Ishikawa (cell line): ENCODE results near the gene MAK.
A peak's percentile ranks its signal among the peaks of the same experiment; 100 is the strongest.

ENCODE experiments used
- CEBPB ChIP-seq: IDR thresholded peaks from 2 replicates; pipeline ENCODE4 v1.6.1; 2012
- CREB1 ChIP-seq: IDR thresholded peaks from 2 replicates; pipeline ENCODE4 v1.6.1; 2012; ENCODE audit warnings: low read depth
- EGR1 ChIP-seq: IDR thresholded peaks from 2 replicates; pipeline ENCODE4 v1.6.1; 2012
- EP300 ChIP-seq: IDR thresholded peaks from 2 replicates; pipeline ENCODE4 v1.6.1; 2012; ENCODE audit warnings: borderline replicate concordance
- FOXM1 ChIP-seq: IDR thresholded peaks from 2 replicates; pipeline ENCODE4 v1.6.1; 2012; ENCODE audit warnings: low read depth, borderline replicate concordance
- MAX ChIP-seq: IDR thresholded peaks from 2 replicates; pipeline ENCODE4 v1.6.1; 2012
- NFIC ChIP-seq: IDR thresholded peaks from 2 replicates; pipeline ENCODE4 v1.6.1; 2012
- RAD21 ChIP-seq: IDR thresholded peaks from 2 replicates; pipeline ENCODE4 v1.6.1; 2012; ENCODE audit warnings: low read depth
- REST ChIP-seq: IDR thresholded peaks from 2 replicates; pipeline ENCODE4 v1.6.1; 2012; ENCODE audit warnings: low read depth, mild to moderate bottlenecking
- TAF1 ChIP-seq: IDR thresholded peaks from 2 replicates; pipeline ENCODE4 v1.6.1; 2012; ENCODE audit warnings: low read depth, mild to moderate bottlenecking
- TCF12 ChIP-seq: IDR thresholded peaks from 2 replicates; pipeline ENCODE4 v1.6.1; 2012; ENCODE audit warnings: low read depth
- TEAD4 ChIP-seq: IDR thresholded peaks from 2 replicates; pipeline ENCODE4 v1.6.1; 2012
- YY1 ChIP-seq: IDR thresholded peaks from 2 replicates; pipeline ENCODE4 v1.6.1; 2012; ENCODE audit warnings: low read depth
- ZBTB7A ChIP-seq: IDR thresholded peaks from 2 replicates; pipeline ENCODE4 v1.6.1; 2012; ENCODE audit warnings: low read depth
- TF ChIP-seq, protein P1 (sequence below): IDR thresholded peaks from 2 replicates; pipeline ENCODE4 v1.6.1; 2012

Gene MAK

DNA sequence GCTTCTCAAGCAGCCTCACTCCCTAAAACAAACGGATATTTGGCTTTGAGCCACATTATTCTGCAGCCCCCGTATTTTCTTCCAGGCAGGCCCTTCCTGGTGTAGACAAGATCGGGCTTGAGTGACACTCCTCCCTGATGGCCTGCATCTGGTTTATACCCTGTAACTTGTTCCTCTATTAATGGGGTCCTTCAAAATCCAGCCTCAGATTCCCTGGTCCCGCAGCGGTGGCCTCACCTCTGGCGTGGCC lies 115.8 kb downstream of the MAK start:
- TF ChIP-seq MAX = peak; percentile 90; the same call in 1 of the 2 replicates
- TF ChIP-seq NFIC = peak; percentile 59; the same call in 1 of the 2 replicates
- TF ChIP-seq, protein P1, sequence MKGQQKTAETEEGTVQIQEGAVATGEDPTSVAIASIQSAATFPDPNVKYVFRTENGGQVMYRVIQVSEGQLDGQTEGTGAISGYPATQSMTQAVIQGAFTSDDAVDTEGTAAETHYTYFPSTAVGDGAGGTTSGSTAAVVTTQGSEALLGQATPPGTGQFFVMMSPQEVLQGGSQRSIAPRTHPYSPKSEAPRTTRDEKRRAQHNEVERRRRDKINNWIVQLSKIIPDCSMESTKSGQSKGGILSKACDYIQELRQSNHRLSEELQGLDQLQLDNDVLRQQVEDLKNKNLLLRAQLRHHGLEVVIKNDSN = no peak
- no peak for TF ChIP-seq REST
- TF ChIP-seq CREB1 = no peak

DNA sequence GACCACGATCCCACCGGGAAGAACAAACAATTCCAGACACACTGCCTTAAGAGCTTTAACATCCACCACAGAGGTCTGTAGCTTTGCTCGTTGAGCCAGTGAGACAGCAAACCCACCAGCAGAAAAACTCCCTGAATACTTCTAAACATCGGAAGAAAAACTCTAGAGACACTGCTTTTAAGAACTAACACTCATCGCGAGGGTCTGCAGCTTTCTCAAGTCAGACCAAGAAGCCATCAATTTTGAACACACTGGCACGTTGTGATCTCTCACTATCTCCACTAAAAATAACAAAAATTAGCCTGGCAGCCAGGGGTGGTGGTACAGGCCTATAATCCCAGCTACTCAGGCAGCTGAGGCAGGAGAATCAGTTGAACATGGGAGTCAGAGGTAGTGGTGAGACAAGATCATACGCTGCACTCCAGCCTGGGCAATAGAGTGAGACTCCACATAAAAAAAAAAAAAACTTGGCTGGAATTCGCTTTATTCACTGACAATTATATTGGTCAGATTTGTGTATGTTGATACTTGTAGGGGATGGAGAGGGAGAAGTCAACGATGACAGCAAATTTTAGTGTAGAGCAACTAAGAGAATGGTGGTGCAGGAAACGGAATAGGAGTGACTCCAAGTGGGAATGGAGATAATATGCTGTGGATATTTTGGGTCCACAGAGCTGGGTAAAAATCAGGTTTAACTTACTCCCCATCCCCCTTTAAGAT lies 116.3 kb downstream of the MAK start:
- TF ChIP-seq, protein P1 = no peak
- TF ChIP-seq CREB1 (no peak), MAX (no peak), EGR1 (no peak), TEAD4 (no peak), ZBTB7A (no peak), NFIC (no peak), CEBPB (no peak), TCF12 (no peak), FOXM1 (no peak), YY1 (no peak), EP300 (no peak)

DNA sequence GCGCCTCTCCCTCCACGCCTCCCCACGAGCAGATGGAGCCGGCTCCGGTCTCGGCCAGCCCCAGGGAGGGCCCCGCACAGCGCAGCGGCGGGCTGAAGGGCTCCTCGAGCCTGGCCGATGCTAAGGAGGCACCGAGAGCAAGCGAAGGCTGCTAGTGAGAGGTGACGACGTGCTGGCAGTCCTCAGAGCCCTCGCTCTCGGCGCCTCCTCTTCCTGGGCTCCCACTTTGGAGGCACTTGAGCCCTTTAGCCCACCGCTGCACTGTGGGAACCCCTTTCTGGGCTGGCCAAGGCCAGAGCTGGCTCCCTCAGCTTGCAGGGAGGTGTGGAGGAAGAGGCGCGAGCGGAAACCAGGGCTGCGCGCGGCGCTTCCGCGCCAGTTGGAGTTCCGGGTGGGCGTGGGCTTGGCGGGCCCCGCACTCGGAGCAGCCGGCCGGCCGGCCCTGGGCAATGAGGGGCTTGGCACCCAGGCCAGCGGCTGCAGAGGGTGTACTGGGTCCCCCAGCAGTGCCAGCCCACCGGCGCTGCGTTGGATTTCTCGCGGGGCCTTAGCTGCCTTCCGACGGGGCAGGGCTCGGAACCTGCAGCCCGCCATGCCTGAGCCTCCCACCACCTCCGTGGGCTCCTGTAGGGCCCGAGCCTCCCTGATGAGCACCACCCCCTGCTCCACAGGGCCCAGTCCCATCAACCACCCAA lies 117.9 kb downstream of the MAK start:
- TF ChIP-seq, protein P1 = no peak
- TF ChIP-seq EP300 = no peak
- no peak for TF ChIP-seq EGR1
- no peak for TF ChIP-seq TEAD4
- TF ChIP-seq MAX = no peak
- TF ChIP-seq ZBTB7A = no peak
- TF ChIP-seq CEBPB = no peak
- TF ChIP-seq NFIC = no peak
- no peak for TF ChIP-seq YY1
- no peak for TF ChIP-seq FOXM1

DNA sequence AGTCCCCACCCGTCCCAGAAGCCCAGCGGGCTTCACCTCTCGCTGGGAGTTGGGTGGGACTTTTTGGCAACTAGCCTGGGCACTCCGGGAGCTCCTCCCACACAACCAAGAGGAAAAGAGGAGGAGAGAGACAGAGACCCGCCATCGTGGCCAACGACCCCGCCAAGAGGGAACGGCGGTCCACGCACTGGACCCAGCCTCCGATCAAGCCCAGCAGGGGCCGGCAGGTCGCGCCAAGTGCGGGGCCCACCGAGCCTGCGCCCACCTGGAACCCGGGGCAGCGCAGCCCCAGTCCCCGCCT lies 118.4 kb downstream of the MAK start:
- TF ChIP-seq REST (no peak), CREB1 (no peak), MAX (no peak), TAF1 (no peak), TEAD4 (no peak), CEBPB (no peak), YY1 (no peak), FOXM1 (no peak), EGR1 (no peak), NFIC (no peak), ZBTB7A (no peak), TCF12 (no peak), EP300 (no peak), RAD21 (no peak)
- TF ChIP-seq, protein P1 = no peak
